ENCODE measurements around the gene SEPTIN5.
"Not testable (repeated sequence)": the region's sequence is repeated elsewhere in the genome, so short reads cannot be mapped to it uniquely, and the experiment has no call there.

GRCh38 chr22:19676437-19676836 lies 37.9 kb upstream of the SEPTIN5 start:
- not testable (repeated sequence) for TF ChIP-seq POLR2A, CTCF (IDR thresholded peaks at IDR 0.05)
